HEK293 (cell line): ENCODE results near the gene MAN2B2.

Experiments
- GLI2 ChIP-seq: fragments of 450-650 bp; formaldehyde crosslinking; IDR thresholded peaks from 2 replicates; pipeline ENCODE4; 2017; ENCODE audit warnings: missing biosample characterization, missing genetic modification characterization, low read depth, borderline replicate concordance
- PRDM10 ChIP-seq: fragments of 450-650 bp; formaldehyde crosslinking; IDR thresholded peaks from 2 replicates; pipeline ENCODE4 v1.5.1; 2016; ENCODE audit warnings: missing biosample characterization, missing genetic modification characterization
- ZNF626 ChIP-seq: fragments of 450-650 bp; sonication (Bioruptor Pico); formaldehyde crosslinking; IDR thresholded peaks from 2 replicates; pipeline ENCODE4 v1.5.1; 2018; ENCODE audit warnings: missing biosample characterization, missing genetic modification characterization, inconsistent platforms

- TF ChIP-seq ZNF626 (tag by site-specific recombination) (no peak), PRDM10 (tag by site-specific recombination) (no peak), GLI2 (tag by site-specific recombination) (no peak)
Observed at GRCh38 chr4:6663596-6664393, 88.8 kb downstream of the MAN2B2 start.
